ENCODE results near the gene OTOA. TPM values are rescaled to one million over a fixed set of nuclear protein-coding genes. Genes with fewer than 3 reads are reported as not detected.

The OTOA gene
- total and polyA plus RNA-seq, 2 of the 13 experiments (the other 11 are each of a cell fraction or from before 2014, with no cell fraction given) = 0.05 to 0.15 TPM

DNA sequence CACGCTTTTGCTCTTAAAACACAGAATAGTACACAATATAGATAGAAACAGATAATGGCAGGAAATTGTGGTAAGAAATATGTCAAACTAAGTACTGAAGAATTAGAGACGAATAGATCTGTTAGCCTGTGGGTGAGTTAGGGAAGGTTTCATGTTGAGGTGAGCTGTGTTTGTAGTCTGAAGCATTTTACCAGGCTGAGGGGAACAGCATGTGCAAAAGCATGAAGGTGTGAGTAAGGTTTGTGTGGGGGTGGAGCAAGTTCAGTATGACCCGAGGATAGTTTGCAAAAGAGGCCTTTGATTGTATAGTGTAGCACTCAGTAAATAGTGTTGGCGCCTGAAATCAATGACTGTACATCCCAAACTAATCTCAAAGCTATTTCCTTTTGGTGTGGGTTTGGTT is 25.2 kb upstream of the OTOA start (continued):
- TF ChIP-seq, protein P1, sequence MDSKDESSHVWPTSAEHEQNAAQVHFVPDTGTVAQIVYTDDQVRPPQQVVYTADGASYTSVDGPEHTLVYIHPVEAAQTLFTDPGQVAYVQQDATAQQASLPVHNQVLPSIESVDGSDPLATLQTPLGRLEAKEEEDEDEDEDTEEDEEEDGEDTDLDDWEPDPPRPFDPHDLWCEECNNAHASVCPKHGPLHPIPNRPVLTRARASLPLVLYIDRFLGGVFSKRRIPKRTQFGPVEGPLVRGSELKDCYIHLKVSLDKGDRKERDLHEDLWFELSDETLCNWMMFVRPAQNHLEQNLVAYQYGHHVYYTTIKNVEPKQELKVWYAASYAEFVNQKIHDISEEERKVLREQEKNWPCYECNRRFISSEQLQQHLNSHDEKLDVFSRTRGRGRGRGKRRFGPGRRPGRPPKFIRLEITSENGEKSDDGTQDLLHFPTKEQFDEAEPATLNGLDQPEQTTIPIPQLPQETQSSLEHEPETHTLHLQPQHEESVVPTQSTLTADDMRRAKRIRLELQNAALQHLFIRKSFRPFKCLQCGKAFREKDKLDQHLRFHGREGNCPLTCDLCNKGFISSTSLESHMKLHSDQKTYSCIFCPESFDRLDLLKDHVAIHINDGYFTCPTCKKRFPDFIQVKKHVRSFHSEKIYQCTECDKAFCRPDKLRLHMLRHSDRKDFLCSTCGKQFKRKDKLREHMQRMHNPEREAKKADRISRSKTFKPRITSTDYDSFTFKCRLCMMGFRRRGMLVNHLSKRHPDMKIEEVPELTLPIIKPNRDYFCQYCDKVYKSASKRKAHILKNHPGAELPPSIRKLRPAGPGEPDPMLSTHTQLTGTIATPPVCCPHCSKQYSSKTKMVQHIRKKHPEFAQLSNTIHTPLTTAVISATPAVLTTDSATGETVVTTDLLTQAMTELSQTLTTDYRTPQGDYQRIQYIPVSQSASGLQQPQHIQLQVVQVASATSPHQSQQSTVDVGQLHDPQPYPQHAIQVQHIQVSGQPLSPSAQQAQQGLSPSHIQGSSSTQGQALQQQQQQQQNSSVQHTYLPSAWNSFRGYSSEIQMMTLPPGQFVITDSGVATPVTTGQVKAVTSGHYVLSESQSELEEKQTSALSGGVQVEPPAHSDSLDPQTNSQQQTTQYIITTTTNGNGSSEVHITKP (CRISPR knock-in tag; IDR thresholded peaks at IDR 0.05; ENCODE audit: low read depth) = peak; percentile 70
- peak; percentile 90 for TF ChIP-seq ZKSCAN1 (IDR thresholded peaks at IDR 0.05; ENCODE audit: low read length)
- TF ChIP-seq MAFK (conservative IDR thresholded peaks at IDR 0.05 in 1 of 2, IDR thresholded peaks at IDR 0.05 in 1 of 2; ENCODE audit: low read length in 2 of 2) = no peak
- TF ChIP-seq, protein P2, sequence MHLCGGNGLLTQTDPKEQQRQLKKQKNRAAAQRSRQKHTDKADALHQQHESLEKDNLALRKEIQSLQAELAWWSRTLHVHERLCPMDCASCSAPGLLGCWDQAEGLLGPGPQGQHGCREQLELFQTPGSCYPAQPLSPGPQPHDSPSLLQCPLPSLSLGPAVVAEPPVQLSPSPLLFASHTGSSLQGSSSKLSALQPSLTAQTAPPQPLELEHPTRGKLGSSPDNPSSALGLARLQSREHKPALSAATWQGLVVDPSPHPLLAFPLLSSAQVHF (CRISPR knock-in tag; IDR thresholded peaks at IDR 0.05) = 0 out of 2 replicates have a peak, but pooled peaks have one; percentile 40
- TF ChIP-seq XRCC5 (optimal IDR thresholded peaks at IDR 0.05; ENCODE audit: low read length) = peak; percentile 74
- TF ChIP-seq GFI1 (CRISPR knock-in tag; IDR thresholded peaks at IDR 0.05; ENCODE audit: borderline replicate concordance) = peak; percentile 84
- no peak for TF ChIP-seq ZNF850 (CRISPR knock-in tag; conservative IDR thresholded peaks at IDR 0.05)
- TF ChIP-seq, protein P3, sequence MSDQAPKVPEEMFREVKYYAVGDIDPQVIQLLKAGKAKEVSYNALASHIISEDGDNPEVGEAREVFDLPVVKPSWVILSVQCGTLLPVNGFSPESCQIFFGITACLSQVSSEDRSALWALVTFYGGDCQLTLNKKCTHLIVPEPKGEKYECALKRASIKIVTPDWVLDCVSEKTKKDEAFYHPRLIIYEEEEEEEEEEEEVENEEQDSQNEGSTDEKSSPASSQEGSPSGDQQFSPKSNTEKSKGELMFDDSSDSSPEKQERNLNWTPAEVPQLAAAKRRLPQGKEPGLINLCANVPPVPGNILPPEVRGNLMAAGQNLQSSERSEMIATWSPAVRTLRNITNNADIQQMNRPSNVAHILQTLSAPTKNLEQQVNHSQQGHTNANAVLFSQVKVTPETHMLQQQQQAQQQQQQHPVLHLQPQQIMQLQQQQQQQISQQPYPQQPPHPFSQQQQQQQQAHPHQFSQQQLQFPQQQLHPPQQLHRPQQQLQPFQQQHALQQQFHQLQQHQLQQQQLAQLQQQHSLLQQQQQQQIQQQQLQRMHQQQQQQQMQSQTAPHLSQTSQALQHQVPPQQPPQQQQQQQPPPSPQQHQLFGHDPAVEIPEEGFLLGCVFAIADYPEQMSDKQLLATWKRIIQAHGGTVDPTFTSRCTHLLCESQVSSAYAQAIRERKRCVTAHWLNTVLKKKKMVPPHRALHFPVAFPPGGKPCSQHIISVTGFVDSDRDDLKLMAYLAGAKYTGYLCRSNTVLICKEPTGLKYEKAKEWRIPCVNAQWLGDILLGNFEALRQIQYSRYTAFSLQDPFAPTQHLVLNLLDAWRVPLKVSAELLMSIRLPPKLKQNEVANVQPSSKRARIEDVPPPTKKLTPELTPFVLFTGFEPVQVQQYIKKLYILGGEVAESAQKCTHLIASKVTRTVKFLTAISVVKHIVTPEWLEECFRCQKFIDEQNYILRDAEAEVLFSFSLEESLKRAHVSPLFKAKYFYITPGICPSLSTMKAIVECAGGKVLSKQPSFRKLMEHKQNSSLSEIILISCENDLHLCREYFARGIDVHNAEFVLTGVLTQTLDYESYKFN (CRISPR knock-in tag; conservative IDR thresholded peaks at IDR 0.05) = peak; percentile 67; the same call in 1 of the 2 replicates
- TF ChIP-seq THAP11 (CRISPR knock-in tag; IDR thresholded peaks at IDR 0.05) = peak; percentile 49; the same call in 1 of the 2 replicates
- TF ChIP-seq NFRKB (IDR thresholded peaks at IDR 0.05) = no peak
- no peak for TF ChIP-seq CC2D1A (CRISPR knock-in tag; IDR thresholded peaks at IDR 0.05)
- TF ChIP-seq, protein P4, sequence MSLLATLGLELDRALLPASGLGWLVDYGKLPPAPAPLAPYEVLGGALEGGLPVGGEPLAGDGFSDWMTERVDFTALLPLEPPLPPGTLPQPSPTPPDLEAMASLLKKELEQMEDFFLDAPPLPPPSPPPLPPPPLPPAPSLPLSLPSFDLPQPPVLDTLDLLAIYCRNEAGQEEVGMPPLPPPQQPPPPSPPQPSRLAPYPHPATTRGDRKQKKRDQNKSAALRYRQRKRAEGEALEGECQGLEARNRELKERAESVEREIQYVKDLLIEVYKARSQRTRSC (CRISPR knock-in tag; IDR thresholded peaks at IDR 0.05; ENCODE audit: low read depth) = no peak
- peak; percentile 43; the same call in 1 of the 2 replicates for TF ChIP-seq SALL1 (CRISPR knock-in tag; IDR thresholded peaks at IDR 0.05)
- TF ChIP-seq KAT8 (CRISPR knock-in tag; IDR thresholded peaks at IDR 0.05) = peak; percentile 58; the same call in 1 of the 2 replicates
- TF ChIP-seq HNRNPUL1 (IDR thresholded peaks at IDR 0.05; ENCODE audit: low read depth, low read length) = no peak
- no peak for TF ChIP-seq ZFP82 (CRISPR knock-in tag; IDR thresholded peaks at IDR 0.05; ENCODE audit: borderline replicate concordance)
